HepG2 (cell line): ENCODE measurements around the gene SURF2. TPM values are rescaled to one million over a fixed set of nuclear protein-coding genes. Genes with fewer than 3 reads are reported as not detected.

Source experiments
- CSRNP2 ChIP-seq: sonication (generic); formaldehyde crosslinking; conservative IDR thresholded peaks from 2 replicates; pipeline ENCODE4 v1.8.0; 2022; ENCODE audit warnings: low read depth, missing genetic modification reagents
- ETS1 ChIP-seq: sonication (generic); formaldehyde crosslinking; IDR thresholded peaks from 2 replicates; pipeline ENCODE4 v1.4.0; 2020; ENCODE audit warnings: missing genetic modification reagents
- GATA4 ChIP-seq: sonication (generic); IDR thresholded peaks from 2 replicates; pipeline ENCODE4 v1.6.1; 2016; ENCODE audit warnings: antibody characterized with exemption, low read depth, borderline replicate concordance
- HIVEP1 ChIP-seq: sonication (generic); formaldehyde crosslinking; IDR thresholded peaks from 2 replicates; pipeline ENCODE4 v1.4.0; 2020; ENCODE audit warnings: mild to moderate bottlenecking, missing genetic modification reagents
- KDM1A ChIP-seq: IDR thresholded peaks from 2 replicates; pipeline ENCODE4 v1.6.1; 2016; ENCODE audit warnings: missing compliant biosample characterization
- MEIS2 ChIP-seq: sonication (generic); formaldehyde crosslinking; IDR thresholded peaks from 2 replicates; pipeline ENCODE4 v1.9.0; 2021; ENCODE audit warnings: mild to moderate bottlenecking, missing genetic modification reagents
- MTF1 ChIP-seq: sonication (generic); formaldehyde crosslinking; IDR thresholded peaks from 2 replicates; pipeline ENCODE4 v1.5.0; 2020; ENCODE audit warnings: missing genetic modification reagents
- NCOA1 ChIP-seq: sonication (generic); formaldehyde crosslinking; IDR thresholded peaks from 2 replicates; pipeline ENCODE4 v1.9.0; 2021; ENCODE audit warnings: missing genetic modification reagents
- PITX1 ChIP-seq: sonication (generic); formaldehyde crosslinking; IDR thresholded peaks from 2 replicates; pipeline ENCODE4 v1.5.1; 2020; ENCODE audit warnings: mild to moderate bottlenecking, missing genetic modification reagents
- SAFB2 ChIP-seq: sonication (generic); formaldehyde crosslinking; IDR thresholded peaks from 2 replicates; pipeline ENCODE4 v1.5.1; 2020; ENCODE audit warnings: missing genetic modification reagents, low read depth, mild to moderate bottlenecking, borderline replicate concordance
- TCF7L2 ChIP-seq: IDR thresholded peaks from 2 replicates; pipeline ENCODE4 v1.6.1; 2011; ENCODE audit warnings: mild to moderate bottlenecking, low read depth, low read length, moderate library complexity
- ZBTB38 ChIP-seq: sonication (generic); formaldehyde crosslinking; IDR thresholded peaks from 2 replicates; pipeline ENCODE4 v1.5.1; 2020; ENCODE audit warnings: mild to moderate bottlenecking, missing genetic modification reagents
- ZNF205 ChIP-seq: IDR thresholded peaks from 2 replicates; pipeline ENCODE4 v1.6.1; 2018; ENCODE audit warnings: missing biosample characterization, missing genetic modification reagents
- ZNF264 ChIP-seq: sonication (generic); formaldehyde crosslinking; IDR thresholded peaks from 2 replicates; pipeline ENCODE4 v1.4.0; 2020; ENCODE audit warnings: missing genetic modification reagents
- ZNF326 ChIP-seq: sonication (generic); formaldehyde crosslinking; IDR thresholded peaks from 2 replicates; pipeline ENCODE4 v1.4.0; 2020; ENCODE audit warnings: missing genetic modification reagents, borderline replicate concordance
- ZNF33B ChIP-seq: sonication (generic); formaldehyde crosslinking; IDR thresholded peaks from 2 replicates; pipeline ENCODE4 v1.5.1; 2020; ENCODE audit warnings: mild to moderate bottlenecking, missing genetic modification reagents
- ZNF383 ChIP-seq: sonication (generic); formaldehyde crosslinking; IDR thresholded peaks from 2 replicates; pipeline ENCODE4 v1.4.0; 2020; ENCODE audit warnings: missing genetic modification reagents, mild to moderate bottlenecking, borderline replicate concordance
- ZNF619 ChIP-seq: sonication (generic); formaldehyde crosslinking; IDR thresholded peaks from 2 replicates; pipeline ENCODE4 v1.4.0; 2020; ENCODE audit warnings: mild to moderate bottlenecking, missing genetic modification reagents
- ZNF790 ChIP-seq: sonication (generic); formaldehyde crosslinking; IDR thresholded peaks from 2 replicates; pipeline ENCODE4 v1.8.0; 2022; ENCODE audit warnings: missing genetic modification reagents, mild to moderate bottlenecking, borderline replicate concordance
- polyA plus RNA-seq, 8 experiments: library from polyadenylated mRNA; depleted of rRNA in 3 of 8; stranded (reverse) in 7 of 8; unstranded in 1 of 8; fragments of >200 nt; fragmentation: Illumina TruSeq in 4 of 8; extraction: Trizol in 4 of 8; gene quantifications; 2 replicates each; pipeline versions ENCODE4 v1.2.1 to v1.2.3, GENCODE V29; 2011 to 2016; ENCODE audit warnings: low read depth in 4 of 8, missing spikeins in 1 of 8, mixed read lengths in 1 of 8; ENCODE audit not compliant: insufficient read depth in 1 of 8
- total RNA-seq, 5 experiments: library from RNA; depleted of rRNA; stranded (reverse); fragments of >200 nt; fragmentation: Illumina TruSeq; extraction: Trizol; gene quantifications; 2 replicates each; pipeline ENCODE4 v1.2.3, GENCODE V29; 2016; ENCODE audit warnings: low read depth in 1 of 5
- TF ChIP-seq, protein P1 (sequence below): sonication (generic); formaldehyde crosslinking; IDR thresholded peaks from 2 replicates; pipeline ENCODE4 v1.4.0; 2020; ENCODE audit warnings: mild to moderate bottlenecking, low read depth, missing genetic modification reagents
- TF ChIP-seq, protein P2 (sequence below): sonication (generic); formaldehyde crosslinking; IDR thresholded peaks from 2 replicates; pipeline ENCODE4 v1.5.1; 2020; ENCODE audit warnings: mild to moderate bottlenecking, missing genetic modification reagents
- TF ChIP-seq, protein P3 (sequence below): sonication (generic); formaldehyde crosslinking; IDR thresholded peaks from 2 replicates; pipeline ENCODE4 v1.8.1; 2023; ENCODE audit warnings: mild to moderate bottlenecking, missing genetic modification reagents

SURF2 gene
- total and polyA plus RNA-seq, 2 of the 13 experiments (the other 11 are each of a cell fraction or from before 2014, with no cell fraction given), result 6.3 to 13.6 TPM

GRCh38 chr9:133335924-133336811, 20.2 kb upstream of the SURF2 start, which contains the start of gene SURF6 (continued):
- TF ChIP-seq ZBTB38 (CRISPR knock-in tag) (peak; percentile 97), SAFB2 (CRISPR knock-in tag) (peak; percentile 88; the same call in 1 of the 2 replicates), NCOA1 (CRISPR knock-in tag) (no peak; the same call in 1 of the 2 replicates), MTF1 (CRISPR knock-in tag) (peak; percentile 20; the same call in 1 of the 2 replicates), ZNF33B (CRISPR knock-in tag) (peak; percentile 83), GATA4 (no peak; the same call in 1 of the 2 replicates), ZNF383 (no peak), ZNF619 (CRISPR knock-in tag) (peak; percentile 69; the same call in 1 of the 2 replicates), ETS1 (CRISPR knock-in tag) (no peak), CSRNP2 (CRISPR knock-in tag) (no peak; the same call in 1 of the 2 replicates), KDM1A (CRISPR knock-in tag) (0 out of 2 replicates have a peak, but pooled peaks have one; percentile 13), PITX1 (CRISPR knock-in tag) (peak; percentile 30; the same call in 1 of the 2 replicates), TCF7L2 (no peak), ZNF205 (CRISPR knock-in tag) (peak; percentile 91), ZNF264 (peak; percentile 79), HIVEP1 (CRISPR knock-in tag) (peak; percentile 93), MEIS2 (peak; percentile 72; the same call in 1 of the 2 replicates), ZNF790 (CRISPR knock-in tag) (peak; percentile 27; the same call in 1 of the 2 replicates), ZNF326 (CRISPR knock-in tag) (peak; percentile 97)
- TF ChIP-seq, protein P1, sequence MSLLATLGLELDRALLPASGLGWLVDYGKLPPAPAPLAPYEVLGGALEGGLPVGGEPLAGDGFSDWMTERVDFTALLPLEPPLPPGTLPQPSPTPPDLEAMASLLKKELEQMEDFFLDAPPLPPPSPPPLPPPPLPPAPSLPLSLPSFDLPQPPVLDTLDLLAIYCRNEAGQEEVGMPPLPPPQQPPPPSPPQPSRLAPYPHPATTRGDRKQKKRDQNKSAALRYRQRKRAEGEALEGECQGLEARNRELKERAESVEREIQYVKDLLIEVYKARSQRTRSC (CRISPR knock-in tag), result no peak
- TF ChIP-seq, protein P2, sequence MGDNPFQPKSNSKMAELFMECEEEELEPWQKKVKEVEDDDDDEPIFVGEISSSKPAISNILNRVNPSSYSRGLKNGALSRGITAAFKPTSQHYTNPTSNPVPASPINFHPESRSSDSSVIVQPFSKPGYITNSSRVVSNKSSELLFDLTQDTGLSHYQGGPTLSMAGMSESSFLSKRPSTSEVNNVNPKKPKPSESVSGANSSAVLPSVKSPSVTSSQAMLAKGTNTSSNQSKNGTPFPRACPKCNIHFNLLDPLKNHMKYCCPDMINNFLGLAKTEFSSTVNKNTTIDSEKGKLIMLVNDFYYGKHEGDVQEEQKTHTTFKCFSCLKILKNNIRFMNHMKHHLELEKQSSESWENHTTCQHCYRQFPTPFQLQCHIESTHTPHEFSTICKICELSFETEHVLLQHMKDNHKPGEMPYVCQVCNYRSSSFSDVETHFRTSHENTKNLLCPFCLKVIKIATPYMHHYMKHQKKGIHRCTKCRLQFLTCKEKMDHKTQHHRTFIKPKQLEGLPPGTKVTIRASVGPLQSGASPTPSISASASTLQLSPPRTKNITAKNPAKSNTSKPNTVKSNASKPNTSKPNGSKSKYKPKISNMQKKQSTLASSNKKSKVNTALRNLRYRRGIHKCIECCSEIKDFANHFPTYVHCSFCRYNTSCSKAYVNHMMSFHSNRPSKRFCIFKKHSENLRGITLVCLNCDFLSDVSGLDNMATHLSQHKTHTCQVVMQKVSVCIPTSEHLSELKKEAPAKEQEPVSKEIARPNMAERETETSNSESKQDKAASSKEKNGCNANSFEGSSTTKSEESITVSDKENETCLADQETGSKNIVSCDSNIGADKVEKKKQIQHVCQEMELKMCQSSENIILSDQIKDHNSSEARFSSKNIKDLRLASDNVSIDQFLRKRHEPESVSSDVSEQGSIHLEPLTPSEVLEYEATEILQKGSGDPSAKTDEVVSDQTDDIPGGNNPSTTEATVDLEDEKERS (CRISPR knock-in tag), result peak; percentile 67; the same call in 1 of the 2 replicates
- TF ChIP-seq, protein P3, sequence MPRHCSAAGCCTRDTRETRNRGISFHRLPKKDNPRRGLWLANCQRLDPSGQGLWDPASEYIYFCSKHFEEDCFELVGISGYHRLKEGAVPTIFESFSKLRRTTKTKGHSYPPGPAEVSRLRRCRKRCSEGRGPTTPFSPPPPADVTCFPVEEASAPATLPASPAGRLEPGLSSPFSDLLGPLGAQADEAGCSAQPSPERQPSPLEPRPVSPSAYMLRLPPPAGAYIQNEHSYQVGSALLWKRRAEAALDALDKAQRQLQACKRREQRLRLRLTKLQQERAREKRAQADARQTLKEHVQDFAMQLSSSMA (CRISPR knock-in tag), result peak; percentile 38; the same call in 1 of the 2 replicates
